CD4-positive, alpha-beta memory T cell (primary cell): ENCODE results near the gene DARS1. TPM values are rescaled to one million over a fixed set of nuclear protein-coding genes. Genes with fewer than 3 reads are reported as not detected.

ENCODE experiments used
- CTCF ChIA-PET: fragments of 350-600 bp; sonication (Branson Sonifier 250); formaldehyde crosslinking; loops from one replicate; lab custom pipeline; 2021; ENCODE audit warnings: inconsistent platforms; ENCODE audit not compliant: partially characterized antibody; lab: Charles Lee
- POLR2A ChIA-PET: fragments of 350-600 bp; sonication (Branson Sonifier 250); formaldehyde crosslinking; loops from one replicate; lab custom pipeline; 2021; ENCODE audit not compliant: partially characterized antibody; lab: Charles Lee
- DNase-seq, 5 donors: peaks; one replicate each; pipeline versions ENCODE4 v3.0.0 to v3.0.0-alpha.2; 2020 to 2022; ENCODE audit warnings: mixed read lengths in 1 of 5
- H3K27ac ChIP-seq: one replicate; pipeline ENCODE4 v1.7.0; 2013; ENCODE audit warnings: low read depth, low read length
- H3K27me3 ChIP-seq: 2 replicates; pipeline ENCODE4 v1.7.0; 2013; ENCODE audit warnings: mild to moderate bottlenecking, low read length, moderate library complexity; ENCODE audit not compliant: insufficient read depth
- H3K36me3 ChIP-seq: 2 replicates; pipeline ENCODE4 v1.7.0; 2013; ENCODE audit warnings: mild to moderate bottlenecking, low read length, moderate library complexity; ENCODE audit not compliant: insufficient read depth
- H3K4me1 ChIP-seq: 2 replicates; pipeline ENCODE4 v1.7.0; 2013; ENCODE audit warnings: mild to moderate bottlenecking, low read length, moderate library complexity; ENCODE audit not compliant: insufficient read depth
- H3K4me3 ChIP-seq, 2 donors: one replicate each; pipeline ENCODE4 v1.7.0; 2013; ENCODE audit warnings: low read length in 2 of 2, mild to moderate bottlenecking in 1 of 2
- H3K9me3 ChIP-seq, 2 donors: one replicate each; pipeline ENCODE4 v1.7.0; 2013; ENCODE audit warnings: low read length in 2 of 2, control low read depth in 1 of 2; ENCODE audit not compliant: control insufficient read depth in 1 of 2
- H3K27ac Mint-ChIP-seq, 7 donors: one replicate each; pipeline ENCODE4 v1.8.0; 2020 to 2021; ENCODE audit warnings: mixed read lengths in 7 of 7, mild to moderate bottlenecking in 6 of 7, inconsistent platforms in 3 of 7, moderate library complexity in 3 of 7
- H3K27me3 Mint-ChIP-seq, 2 donors: one replicate each; pipeline ENCODE4 v1.8.0; 2020 to 2021; ENCODE audit warnings: mixed read lengths in 2 of 2
- H3K36me3 Mint-ChIP-seq, 2 donors: one replicate each; pipeline ENCODE4 v1.8.0; 2020 to 2021; ENCODE audit warnings: mixed read lengths in 2 of 2, inconsistent platforms in 1 of 2, mild to moderate bottlenecking in 1 of 2
- H3K4me1 Mint-ChIP-seq, 4 donors: one replicate each; pipeline ENCODE4 v1.8.0; 2020 to 2021; ENCODE audit warnings: mixed read lengths in 4 of 4, mild to moderate bottlenecking in 1 of 4
- H3K4me3 Mint-ChIP-seq, 8 donors: one replicate each; pipeline ENCODE4 v1.8.0; 2020 to 2021; ENCODE audit warnings: mixed read lengths in 8 of 8, mild to moderate bottlenecking in 7 of 8, moderate library complexity in 6 of 8, inconsistent platforms in 3 of 8
- H3K9me3 Mint-ChIP-seq, 8 donors: one replicate each; pipeline ENCODE4 v1.8.0; 2020 to 2021; ENCODE audit warnings: mixed read lengths in 8 of 8, mild to moderate bottlenecking in 5 of 8, inconsistent platforms in 3 of 8, moderate library complexity in 1 of 8
- intact Hi-C: fragments of 100-400 bp; cut with micrococcal nuclease; formaldehyde crosslinking; loops from one replicate; pipeline ENCODE4 v1.15.1; 2023
- polyA plus RNA-seq, 2 donors: library from polyadenylated mRNA; unstranded; fragments of 300-500 nt; fragmentation: Illumina TruSeq; gene quantifications; one replicate each; pipeline ENCODE4 v1.2.3, GENCODE V29; 2021
- total RNA-seq, 2 experiments: library from RNA; stranded (reverse); gene quantifications; one replicate each; pipeline ENCODE4 v1.2.3, GENCODE V29; 2021

The DARS1 gene
- total and polyA plus RNA-seq, 4 experiments from 2014 or later, result 84.9 to 230 (median 99.7) TPM

GRCh38 chr2:136010126-136010525 is 24.7 kb upstream of the DARS1 start:
- peaks cover 22 to 57% (median 30%) of the 10 kb centered on the region in 4 donors for H3K4me1 Mint-ChIP-seq
- ChIA-PET CTCF (interaction anchor here (1.2 kb wide), 1 partner anchor 374 kb away, joined by 4 read pairs; no protein-coding TSS in a partner anchor), POLR2A (interaction anchor here (0.8 to 1.1 kb wide), 2 partner anchors 24 to 50 kb away, joined by 3 read pairs; no protein-coding TSS in a partner anchor)
- intact Hi-C loops, result no loop called here
- H3K4me1 ChIP-seq, result peaks cover 31% of the 10 kb centered on the region
- H3K4me3 ChIP-seq, result no peak overlapping the region
- no peak overlapping the region for H3K4me3 Mint-ChIP-seq
- H3K36me3 ChIP-seq, result no peaks in the 10 kb centered on the region
- DNase-seq, result no peak
- H3K27me3 ChIP-seq, result no peaks in the 10 kb centered on the region
- no peaks in the 10 kb centered on the region for H3K9me3 Mint-ChIP-seq
- H3K36me3 Mint-ChIP-seq, result no peaks in the 10 kb centered on the region
- no peaks in the 10 kb centered on the region for H3K9me3 ChIP-seq
- H3K27me3 Mint-ChIP-seq, result no peaks in the 10 kb centered on the region
- no peak overlapping the region for H3K27ac ChIP-seq
- H3K27ac Mint-ChIP-seq, result peak overlapping the region in 5 of 7 donors; percentile 15 to 42 (median 37)

DNA sequence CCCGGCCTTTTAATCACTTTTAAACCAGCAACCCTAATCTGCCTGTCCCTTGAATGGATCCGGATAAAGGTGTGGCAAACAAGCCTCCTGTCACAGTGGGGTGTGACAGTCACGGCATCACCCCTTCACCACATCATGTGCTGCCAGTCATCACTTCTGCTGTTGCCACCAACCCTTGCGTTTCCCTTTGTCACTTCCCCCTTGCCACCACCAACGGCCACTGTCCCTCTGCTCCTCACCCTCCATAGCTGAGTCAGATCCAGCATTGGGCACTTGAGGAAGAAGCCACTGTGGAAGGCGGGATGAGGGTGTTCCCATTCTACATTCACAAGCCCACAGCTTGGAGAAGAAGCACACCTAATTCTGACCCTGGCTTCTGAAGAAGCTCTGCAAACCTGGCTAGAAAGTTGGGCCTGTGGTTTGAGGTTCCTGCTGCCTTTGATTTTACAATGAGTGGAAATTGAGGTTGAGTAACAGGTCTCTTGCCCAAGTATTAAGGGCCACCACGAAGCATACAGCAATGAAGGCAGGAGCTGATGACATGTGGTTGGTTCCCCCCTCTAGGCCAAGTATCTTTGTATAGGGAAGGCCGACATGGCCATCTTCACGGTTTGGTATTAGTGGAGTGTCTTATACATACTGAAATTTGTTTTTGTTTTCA is 22.9 kb upstream of the DARS1 start:
- Mint-ChIP-seq H3K27me3 (no peaks in the 10 kb centered on the region), H3K9me3 (peaks cover 0 to 4% (median 0%) of the 10 kb centered on the region in 8 donors), H3K4me3 (peak overlapping the region in 7 of 8 donors; percentile 43 to 79 (median 57)), H3K27ac (peak overlapping the region; percentile 88 to 99 (median 95)), H3K4me1 (peaks cover 27 to 54% (median 34%) of the 10 kb centered on the region in 4 donors), H3K36me3 (peaks cover 0 to 7% of the 10 kb centered on the region in 2 donors)
- no peak overlapping the region for H3K4me3 ChIP-seq
- peaks cover 32% of the 10 kb centered on the region for H3K4me1 ChIP-seq
- DNase-seq, result peak; percentile 73 to 84 (median 79)
- H3K27ac ChIP-seq, result peak overlapping the region; percentile 12
- H3K27me3 ChIP-seq, result no peaks in the 10 kb centered on the region
- no peaks in the 10 kb centered on the region for H3K36me3 ChIP-seq
- CTCF ChIA-PET, result interaction anchor here (1.0 kb wide), 1 partner anchor 371 kb away, joined by 4 read pairs; no protein-coding TSS in a partner anchor
- intact Hi-C loops, result no loop called here
- H3K9me3 ChIP-seq, result no peaks in the 10 kb centered on the region
- POLR2A ChIA-PET, result interaction anchor here (0.7 to 1.5 kb wide), 6 partner anchors 19 to 371 kb away, joined by 3 to 5 read pairs (median 4); partner anchors contain the start of gene DARS1

GRCh38 chr2:136006658-136007057 is 21.2 kb upstream of the DARS1 start:
- Mint-ChIP-seq H3K27me3 (no peaks in the 10 kb centered on the region), H3K27ac (peak overlapping the region; percentile 59 to 92 (median 78)), H3K9me3 (peaks cover 0 to 4% (median 0%) of the 10 kb centered on the region in 8 donors), H3K36me3 (peaks cover 0 to 7% of the 10 kb centered on the region in 2 donors), H3K4me1 (peaks cover 21 to 44% (median 26%) of the 10 kb centered on the region in 4 donors), H3K4me3 (peak overlapping the region in 1 of 8 donors; percentile 41)
- H3K27ac ChIP-seq, result no peak overlapping the region
- no peak for DNase-seq
- peaks cover 28% of the 10 kb centered on the region for H3K4me1 ChIP-seq
- H3K27me3 ChIP-seq, result no peaks in the 10 kb centered on the region
- ChIA-PET CTCF (no interaction called here), POLR2A (interaction anchor here (1.4 kb wide), 1 partner anchor 21 kb away, joined by 3 read pairs; the partner anchor contains the start of gene DARS1)
- no peak overlapping the region for H3K4me3 ChIP-seq
- intact Hi-C loops, result no loop called here
- H3K36me3 ChIP-seq, result no peaks in the 10 kb centered on the region
- H3K9me3 ChIP-seq, result no peaks in the 10 kb centered on the region

- Mint-ChIP-seq H3K36me3 (peaks cover 0 to 12% of the 10 kb centered on the region in 2 donors), H3K27ac (peak overlapping the region in 3 of 7 donors; percentile 6 to 59 (median 42)), H3K4me1 (peaks cover 22 to 44% (median 26%) of the 10 kb centered on the region in 4 donors), H3K4me3 (no peak overlapping the region), H3K27me3 (no peaks in the 10 kb centered on the region), H3K9me3 (peaks cover 0 to 4% (median 0%) of the 10 kb centered on the region in 8 donors)
- no peak overlapping the region for H3K4me3 ChIP-seq
- no peaks in the 10 kb centered on the region for H3K9me3 ChIP-seq
- DNase-seq, result no peak
- H3K36me3 ChIP-seq, result no peaks in the 10 kb centered on the region
- ChIA-PET CTCF (interaction anchor here (1.1 to 1.5 kb wide), 3 partner anchors 8 to 58 kb away, joined by 3 to 5 read pairs (median 4); no protein-coding TSS in a partner anchor), POLR2A (interaction anchor here (1.1 to 1.4 kb wide), 2 partner anchors 20 to 130 kb away, joined by 3 read pairs; partner anchors contain the start of gene DARS1)
- H3K27me3 ChIP-seq, result no peaks in the 10 kb centered on the region
- intact Hi-C loops, result no loop called here
- H3K27ac ChIP-seq, result no peak overlapping the region
- H3K4me1 ChIP-seq, result peaks cover 28% of the 10 kb centered on the region
Observed at GRCh38 chr2:136005462-136006196, 20.2 kb upstream of the DARS1 start.

- intact Hi-C loops, result no loop called here
- DNase-seq, result no peak
- CTCF ChIA-PET, result interaction anchor here (1.3 to 1.5 kb wide), 2 partner anchors 8 to 57 kb away, joined by 4 to 5 read pairs; no protein-coding TSS in a partner anchor
- H3K4me1 ChIP-seq, result peaks cover 28% of the 10 kb centered on the region
- no peak overlapping the region for H3K27ac ChIP-seq
- H3K4me3 Mint-ChIP-seq, result peak overlapping the region in 1 of 8 donors; percentile 17
- no peaks in the 10 kb centered on the region for H3K36me3 ChIP-seq
- no peaks in the 10 kb centered on the region for H3K27me3 ChIP-seq
- H3K9me3 Mint-ChIP-seq, result peaks cover 0 to 4% (median 0%) of the 10 kb centered on the region in 8 donors
- peaks cover 22 to 40% (median 26%) of the 10 kb centered on the region in 4 donors for H3K4me1 Mint-ChIP-seq
- no peaks in the 10 kb centered on the region for H3K9me3 ChIP-seq
- peaks cover 0 to 12% of the 10 kb centered on the region in 2 donors for H3K36me3 Mint-ChIP-seq
- H3K27me3 Mint-ChIP-seq, result no peaks in the 10 kb centered on the region
- H3K4me3 ChIP-seq, result no peak overlapping the region
- H3K27ac Mint-ChIP-seq, result peak overlapping the region in 2 of 7 donors; percentile 31 to 42
- POLR2A ChIA-PET, result interaction anchor here (1.1 to 1.4 kb wide), 2 partner anchors 19 to 131 kb away, joined by 3 to 4 read pairs; partner anchors contain the start of gene DARS1
Observed at GRCh38 chr2:136004965-136005364, 19.5 kb upstream of the DARS1 start.

DNA sequence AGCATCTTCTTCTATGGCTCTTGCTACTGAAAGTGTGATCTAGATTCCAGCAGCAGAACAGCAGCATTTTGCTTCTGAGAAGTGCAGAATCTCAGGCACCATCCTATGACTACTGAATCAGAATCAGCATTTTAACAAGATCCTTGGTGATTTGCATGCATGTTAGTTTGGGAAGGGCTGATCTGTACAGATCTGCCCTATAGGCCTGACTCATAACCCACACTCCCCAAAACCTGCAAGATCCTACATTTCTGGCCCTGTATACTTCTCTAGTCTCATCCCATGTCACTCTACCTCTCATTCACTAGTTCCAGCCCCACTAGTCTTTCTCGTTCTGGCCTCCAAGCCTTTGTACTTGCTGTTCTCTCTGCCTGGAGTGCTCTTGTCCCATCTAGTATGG is 15.7 kb upstream of the DARS1 start:
- Mint-ChIP-seq H3K4me3 (no peak overlapping the region), H3K4me1 (peaks cover 7 to 12% (median 10%) of the 10 kb centered on the region in 4 donors), H3K27ac (peak overlapping the region in 1 of 7 donors; percentile 77), H3K36me3 (peaks cover 0 to 12% of the 10 kb centered on the region in 2 donors), H3K27me3 (no peaks in the 10 kb centered on the region), H3K9me3 (peaks cover 0 to 4% (median 0%) of the 10 kb centered on the region in 8 donors)
- Histone ChIP-seq H3K27me3 (no peaks in the 10 kb centered on the region), H3K9me3 (no peaks in the 10 kb centered on the region), H3K36me3 (no peaks in the 10 kb centered on the region), H3K4me3 (no peak overlapping the region), H3K27ac (no peak overlapping the region), H3K4me1 (peaks cover 7% of the 10 kb centered on the region)
- ChIA-PET CTCF (no interaction called here), POLR2A (no interaction called here)
- DNase-seq, result no peak
- intact Hi-C loops, result no loop called here
